HepG2 (cell line): ENCODE results near the gene TUBB2B. TPM values are rescaled to one million over a fixed set of nuclear protein-coding genes. Genes with fewer than 3 reads are reported as not detected.

Source experiments
- AGO2 ChIP-seq: fragments of 200-400 bp; formaldehyde crosslinking; optimal IDR thresholded peaks from 2 replicates; pipeline ENCODE3; 2017; ENCODE audit warnings: mild to moderate bottlenecking, low read depth, low read length, moderate library complexity
- ARHGAP35 ChIP-seq: sonication (generic); formaldehyde crosslinking; IDR thresholded peaks from 2 replicates; pipeline ENCODE4 v1.9.0; 2022; ENCODE audit warnings: mild to moderate bottlenecking, inconsistent platforms, moderate library complexity, missing genetic modification reagents, borderline replicate concordance
- ATF4 ChIP-seq, 2 experiments: fragments of 450-650 bp in 1 of 2; sonication (generic) in 1 of 2; formaldehyde crosslinking; IDR thresholded peaks; 2 replicates each; pipeline versions ENCODE4 v1.5.0 to v1.8.0; 2020 to 2022; ENCODE audit warnings: mild to moderate bottlenecking in 1 of 2, missing genetic modification reagents in 1 of 2
- DBP ChIP-seq: sonication (generic); formaldehyde crosslinking; IDR thresholded peaks from 2 replicates; pipeline ENCODE4 v1.4.0; 2020; ENCODE audit warnings: missing genetic modification reagents; ENCODE audit errors: not compliant biosample characterization
- ETV5 ChIP-seq: IDR thresholded peaks from 2 replicates; pipeline ENCODE4 v1.6.1; 2018; ENCODE audit warnings: missing biosample characterization, missing genetic modification reagents, inconsistent platforms, borderline replicate concordance
- KLF16 ChIP-seq, 2 experiments: sonication (generic) in 1 of 2; formaldehyde crosslinking in 1 of 2; IDR thresholded peaks; 2 replicates each; pipeline versions ENCODE4 v1.6.1 to v1.8.0; 2016 to 2023; ENCODE audit warnings: missing genetic modification reagents in 2 of 2, missing compliant biosample characterization in 1 of 2
- MEIS1 ChIP-seq: sonication (generic); formaldehyde crosslinking; IDR thresholded peaks from 2 replicates; pipeline ENCODE4 v1.9.0; 2021; ENCODE audit warnings: mild to moderate bottlenecking, missing genetic modification reagents, moderate library complexity, borderline replicate concordance
- NAIF1 ChIP-seq: sonication (generic); formaldehyde crosslinking; IDR thresholded peaks from 2 replicates; pipeline ENCODE4 v1.5.0; 2020; ENCODE audit warnings: mild to moderate bottlenecking, missing genetic modification reagents, borderline replicate concordance
- NKX3-1 ChIP-seq: sonication (generic); formaldehyde crosslinking; IDR thresholded peaks from 2 replicates; pipeline ENCODE4 v1.5.0; 2020; ENCODE audit warnings: missing genetic modification reagents
- PHF20 ChIP-seq: sonication (generic); formaldehyde crosslinking; IDR thresholded peaks from 2 replicates; pipeline ENCODE4 v1.5.0; 2020; ENCODE audit warnings: mild to moderate bottlenecking, missing genetic modification reagents
- RFX3 ChIP-seq: IDR thresholded peaks from 2 replicates; pipeline ENCODE4 v1.6.1; 2016; ENCODE audit warnings: missing biosample characterization, missing genetic modification reagents
- STAT5B ChIP-seq: sonication (generic); formaldehyde crosslinking; IDR thresholded peaks from 2 replicates; pipeline ENCODE4 v1.4.0; 2020; ENCODE audit warnings: missing genetic modification reagents
- TRAFD1 ChIP-seq: sonication (generic); formaldehyde crosslinking; IDR thresholded peaks from 2 replicates; pipeline ENCODE4 v1.5.1; 2020; ENCODE audit warnings: missing genetic modification reagents, mild to moderate bottlenecking, borderline replicate concordance
- XRCC5 ChIP-seq: fragments of 200-400 bp; formaldehyde crosslinking; optimal IDR thresholded peaks from 2 replicates; pipeline ENCODE3; 2017; ENCODE audit warnings: mild to moderate bottlenecking, low read length
- ZBTB3 ChIP-seq: sonication (generic); formaldehyde crosslinking; IDR thresholded peaks from 2 replicates; pipeline ENCODE4 v1.4.0; 2020; ENCODE audit warnings: low read depth, mild to moderate bottlenecking, moderate library complexity, missing genetic modification reagents, borderline replicate concordance
- ZBTB39 ChIP-seq: sonication (generic); formaldehyde crosslinking; IDR thresholded peaks from 2 replicates; pipeline ENCODE4 v1.5.0; 2020; ENCODE audit warnings: missing genetic modification reagents
- ZFP41 ChIP-seq: sonication (generic); formaldehyde crosslinking; IDR thresholded peaks from 2 replicates; pipeline ENCODE4 v1.4.0; 2020; ENCODE audit warnings: mild to moderate bottlenecking, missing genetic modification reagents, borderline replicate concordance
- ZNF33A ChIP-seq: sonication (generic); formaldehyde crosslinking; IDR thresholded peaks from 2 replicates; pipeline ENCODE4 v1.5.1; 2020; ENCODE audit warnings: missing genetic modification reagents, mild to moderate bottlenecking, moderate library complexity, borderline replicate concordance
- ZNF414 ChIP-seq: sonication (generic); formaldehyde crosslinking; IDR thresholded peaks from 2 replicates; pipeline ENCODE4 v1.5.0; 2020; ENCODE audit warnings: missing genetic modification reagents
- ZNF547 ChIP-seq: sonication (generic); formaldehyde crosslinking; IDR thresholded peaks from 2 replicates; pipeline ENCODE4 v1.5.1; 2020; ENCODE audit warnings: mild to moderate bottlenecking, missing genetic modification reagents
- ZNF674 ChIP-seq: sonication (generic); formaldehyde crosslinking; IDR thresholded peaks from 2 replicates; pipeline ENCODE4 v1.5.0; 2020; ENCODE audit warnings: low read depth, mild to moderate bottlenecking, missing genetic modification reagents
- ZNF780A ChIP-seq: sonication (generic); formaldehyde crosslinking; IDR thresholded peaks from 2 replicates; pipeline ENCODE4 v1.8.0; 2022; ENCODE audit warnings: mild to moderate bottlenecking, missing genetic modification reagents, moderate library complexity
- ZSCAN22 ChIP-seq: sonication (generic); formaldehyde crosslinking; IDR thresholded peaks from 2 replicates; pipeline ENCODE4 v1.4.0; 2020; ENCODE audit warnings: mild to moderate bottlenecking, missing genetic modification reagents
- polyA plus RNA-seq, 8 experiments: library from polyadenylated mRNA; depleted of rRNA in 3 of 8; stranded (reverse) in 7 of 8; unstranded in 1 of 8; fragments of >200 nt; fragmentation: Illumina TruSeq in 4 of 8; extraction: Trizol in 4 of 8; gene quantifications; 2 replicates each; pipeline versions ENCODE4 v1.2.1 to v1.2.3, GENCODE V29; 2011 to 2016; ENCODE audit warnings: low read depth in 4 of 8, missing spikeins in 1 of 8, mixed read lengths in 1 of 8; ENCODE audit not compliant: insufficient read depth in 1 of 8
- total RNA-seq, 5 experiments: library from RNA; depleted of rRNA; stranded (reverse); fragments of >200 nt; fragmentation: Illumina TruSeq; extraction: Trizol; gene quantifications; 2 replicates each; pipeline ENCODE4 v1.2.3, GENCODE V29; 2016; ENCODE audit warnings: low read depth in 1 of 5

TUBB2B gene
- total and polyA plus RNA-seq, 2 of the 13 experiments (the other 11 are each of a cell fraction or from before 2014, with no cell fraction given) = 10.3 to 23.6 TPM

- TF ChIP-seq ZBTB3 (CRISPR knock-in tag) (no peak), NAIF1 (CRISPR knock-in tag) (no peak), ZNF674 (CRISPR knock-in tag) (no peak), KLF16 (CRISPR knock-in tag; IDR thresholded peaks at IDR 0.05) (peak in 1 of 2 experiments; percentile 28; a peak in 1 of 4 replicates), ZNF780A (CRISPR knock-in tag) (no peak; the same call in 1 of the 2 replicates), ETV5 (CRISPR knock-in tag) (no peak), ZFP41 (no peak), DBP (CRISPR knock-in tag) (no peak), ZNF547 (CRISPR knock-in tag) (no peak), ZNF414 (CRISPR knock-in tag) (no peak), TRAFD1 (CRISPR knock-in tag) (no peak), NKX3-1 (CRISPR knock-in tag) (no peak), ZSCAN22 (CRISPR knock-in tag) (0 out of 2 replicates have a peak, but pooled peaks have one; percentile 64), ARHGAP35 (CRISPR knock-in tag) (no peak), PHF20 (CRISPR knock-in tag) (no peak), ATF4 (CRISPR knock-in tag; IDR thresholded peaks at IDR 0.05) (no peak), ZBTB39 (CRISPR knock-in tag) (no peak), AGO2 (peak; percentile 69), ZNF33A (no peak), MEIS1 (CRISPR knock-in tag) (no peak), STAT5B (CRISPR knock-in tag) (no peak), XRCC5 (no peak), RFX3 (CRISPR knock-in tag) (no peak)
Observed at GRCh38 chr6:3226481-3227362, 731 bp downstream of the TUBB2B start (continued).
